Pancreas (tissue), 10 donors: Measurements from ENCODE around the gene HS3ST4. TPM values are rescaled to one million over a fixed set of nuclear protein-coding genes. Genes with fewer than 3 reads are reported as not detected.

Experiments used
- ATAC-seq, 4 donors: fragments of 200-7000 bp; cut with Tn5 transposase; one replicate each; pipeline versions ENCODE4 v1.8.0 to v1.9.1; 2020; ENCODE audit warnings: mild to moderate bottlenecking in 4 of 4, moderate library complexity in 4 of 4
- DNase-seq, 6 donors: peaks; one replicate each; pipeline ENCODE4 v3.0.0-alpha.2; 2020
- FAIRE-seq: peaks from 2 replicates; lab custom pipeline; 2012; peaks lifted over from hg19 to GRCh38; lab: Jason Lieb, UNC
- H3K27ac ChIP-seq, 4 donors: fragments of 200-600 bp; sonication (generic); 1 replicate in 3 of 4; 2 replicates in 1 of 4; pipeline versions ENCODE4 v1.5.0 to v1.8.0; 2020
- H3K27me3 ChIP-seq, 4 donors: fragments of 200-600 bp; one replicate each; pipeline ENCODE4 v1.8.0; 2021
- H3K36me3 ChIP-seq, 3 donors: fragments of 200-600 bp; sonication (generic) in 1 of 3; one replicate each; pipeline versions ENCODE4 v1.5.0 to v1.8.0; 2020 to 2021
- H3K4me1 ChIP-seq, 3 donors: fragments of 200-600 bp; one replicate each; pipeline ENCODE4 v1.8.0; 2021
- H3K4me3 ChIP-seq, 4 donors: fragments of 200-600 bp; sonication (generic) in 2 of 4; one replicate each; pipeline versions ENCODE4 v1.5.0 to v1.8.0; 2020 to 2021
- H3K9me3 ChIP-seq, 4 donors: fragments of 200-600 bp; one replicate each; pipeline ENCODE4 v1.8.0; 2021
- CTCF ChIP-seq, 4 donors: fragments of 200-600 bp; sonication (generic) in 3 of 4; IDR thresholded peaks; one replicate each; pipeline versions ENCODE4 v1.5.0 to v1.8.0; 2021; ENCODE audit warnings: antibody characterized with exemption in 4 of 4
- WGBS, 2 donors: extraction: QIAGEN DNeasy Blood & Tissue Kit; methylation state at CpG; one replicate each; pipeline ENCODE4 v1.1.7; 2013; 5-methylcytosine and 5-hydroxymethylcytosine counted together
- intact Hi-C, 3 donors: fragments of 100-400 bp; cut with DNase I; formaldehyde crosslinking; loops; one replicate each; pipeline versions ENCODE4 v1.11.1 to v1.14.2; 2022
- polyA plus RNA-seq, 2 donors: library from polyadenylated mRNA; stranded (reverse); fragments of 200-250 nt; gene quantifications; one replicate each; pipeline ENCODE4 v1.2.3, GENCODE V29; 2013
- total RNA-seq, 6 donors: library from RNA; stranded (reverse); fragmentation: NEBNext Ultra II Directional in 4 of 6; extraction: Animal tissue kit (Norgen Biotek cat#: 25700) in 4 of 6; gene quantifications; one replicate each; pipeline versions ENCODE4 v1.2.1 to v1.2.4, GENCODE V29; 2021 to 2023
- donor health status: healthy with polysubstance abuse.
- donor health status: DM: no; HTN: no; CAD: no; lungs with moderate emphysema.
- donor health status: DM: no; HTN: no; CAD: no.
- donor health status: control.
- donor health status: control.
- donor health status: Bipolar disorder and iron deficiency.
- donor health status: DM: yes; HTN: yes; CAD: no.
- donor health status: DM: no; HTN: no; CAD: no.
- donor health status: DM: no; HTN: no; CAD: no.
- donor health status: DM: yes; HTN: yes; CAD: no.

HS3ST4 gene
- total and polyA plus RNA-seq, 8 donors, result 0.05 to 0.19 TPM; not detected in 6

- no peak for ATAC-seq
- H3K27me3 ChIP-seq, result no peaks in the 10 kb centered on the region
Measured at GRCh38 chr16:25914357-25914962, 222.7 kb downstream of the HS3ST4 start.

GRCh38 chr16:25916037-25916436 is 224.3 kb downstream of the HS3ST4 start:
- DNase-seq (no peak), ATAC-seq (no peak), FAIRE-seq (no peak)
- H3K27ac ChIP-seq, result no peak overlapping the region
- H3K4me3 ChIP-seq, result no peak overlapping the region
- no peaks in the 10 kb centered on the region for H3K9me3 ChIP-seq
- WGBS, 2 donors, result 49 to 61% methylated on average over 4 of the region's 4 CpGs
- no peak for TF ChIP-seq CTCF (IDR thresholded peaks at IDR 0.05)
- no peaks in the 10 kb centered on the region for H3K27me3 ChIP-seq
- intact Hi-C loops, result no loop called here
- H3K4me1 ChIP-seq, result no peaks in the 10 kb centered on the region
- H3K36me3 ChIP-seq, result no peaks in the 10 kb centered on the region

More at GRCh38 chr16:25914357-25914962, 222.7 kb downstream of the HS3ST4 start:
- Histone ChIP-seq H3K27ac (no peak overlapping the region), H3K4me3 (no peak overlapping the region), H3K36me3 (no peaks in the 10 kb centered on the region), H3K9me3 (no peaks in the 10 kb centered on the region), H3K4me1 (no peaks in the 10 kb centered on the region)
- DNase-seq, result no peak
- no peak for FAIRE-seq
- no peak for TF ChIP-seq CTCF (IDR thresholded peaks at IDR 0.05)
- intact Hi-C loops, result no loop called here
- WGBS, 2 donors, result 62 to 77% methylated on average over 7 of the region's 7 CpGs

GRCh38 chr16:25922438-25922837 is 230.7 kb downstream of the HS3ST4 start:
- Histone ChIP-seq H3K4me3 (no peak overlapping the region), H3K36me3 (no peaks in the 10 kb centered on the region), H3K9me3 (no peaks in the 10 kb centered on the region), H3K27me3 (peaks cover 0 to 7% (median 0%) of the 10 kb centered on the region in 4 donors), H3K27ac (no peak overlapping the region), H3K4me1 (no peaks in the 10 kb centered on the region)
- FAIRE-seq (no peak), ATAC-seq (no peak), DNase-seq (no peak)
- 8% methylated on average over 2 of the region's 2 CpGs for WGBS, 2 donors
- no peak for TF ChIP-seq CTCF (IDR thresholded peaks at IDR 0.05)
- intact Hi-C loops, result no loop called here

- Histone ChIP-seq H3K27ac (no peak overlapping the region), H3K9me3 (no peaks in the 10 kb centered on the region), H3K27me3 (peaks cover 0 to 7% (median 0%) of the 10 kb centered on the region in 4 donors), H3K4me1 (no peaks in the 10 kb centered on the region), H3K36me3 (no peaks in the 10 kb centered on the region), H3K4me3 (no peak overlapping the region)
- intact Hi-C loops, result no loop called here
- FAIRE-seq (no peak), ATAC-seq (no peak), DNase-seq (no peak)
- WGBS, 2 donors, result 67 to 69% methylated on average over 8 of the region's 8 CpGs
- TF ChIP-seq CTCF (IDR thresholded peaks at IDR 0.05), result no peak
Measured at GRCh38 chr16:25925421-25925820, 233.7 kb downstream of the HS3ST4 start.

GRCh38 chr16:25931473-25932035 is 239.8 kb downstream of the HS3ST4 start:
- H3K27me3 ChIP-seq, result peaks cover 0 to 2% (median 0%) of the 10 kb centered on the region in 4 donors
- ATAC-seq (no peak), DNase-seq (no peak), FAIRE-seq (no peak)
- no peaks in the 10 kb centered on the region for H3K9me3 ChIP-seq
- H3K4me1 ChIP-seq, result no peaks in the 10 kb centered on the region
- intact Hi-C loops, result no loop called here
- WGBS, 2 donors, result 62 to 65% methylated on average over 4 of the region's 4 CpGs
- H3K27ac ChIP-seq, result no peak overlapping the region
- H3K36me3 ChIP-seq, result no peaks in the 10 kb centered on the region
- H3K4me3 ChIP-seq, result no peak overlapping the region
- no peak for TF ChIP-seq CTCF (IDR thresholded peaks at IDR 0.05)
